GM21576 (cell line): ENCODE measurements around the gene CARMIL1.

Source experiments
- ATAC-seq: cut with Tn5 transposase; IDR thresholded peaks from one replicate; pipeline ENCODE4 v1.9.1; 2021; ENCODE audit warnings: mild to moderate bottlenecking, moderate library complexity; ENCODE audit not compliant: unreplicated experiment

Gene CARMIL1

DNA sequence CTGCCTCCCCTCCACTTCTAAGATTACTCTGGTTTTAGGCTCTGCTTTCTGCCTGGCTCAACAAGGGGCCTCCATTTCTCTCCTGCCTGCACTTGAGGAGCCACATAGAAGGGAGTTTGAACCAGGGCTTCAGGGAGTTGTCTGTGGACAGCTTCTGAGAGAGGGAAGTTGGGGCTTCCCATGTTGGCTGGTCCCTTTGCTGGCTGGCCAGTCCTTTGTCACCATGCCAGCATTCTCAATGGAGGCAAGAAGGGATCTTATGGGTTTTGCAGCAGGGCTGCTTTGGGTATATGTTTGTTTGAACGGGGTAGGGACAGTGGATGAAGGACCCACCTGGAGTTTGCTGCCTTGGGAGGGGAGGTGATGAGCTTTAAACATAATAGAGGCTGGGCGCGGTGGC is 124.9 kb downstream of the CARMIL1 start:
- no peak for ATAC-seq

DNA sequence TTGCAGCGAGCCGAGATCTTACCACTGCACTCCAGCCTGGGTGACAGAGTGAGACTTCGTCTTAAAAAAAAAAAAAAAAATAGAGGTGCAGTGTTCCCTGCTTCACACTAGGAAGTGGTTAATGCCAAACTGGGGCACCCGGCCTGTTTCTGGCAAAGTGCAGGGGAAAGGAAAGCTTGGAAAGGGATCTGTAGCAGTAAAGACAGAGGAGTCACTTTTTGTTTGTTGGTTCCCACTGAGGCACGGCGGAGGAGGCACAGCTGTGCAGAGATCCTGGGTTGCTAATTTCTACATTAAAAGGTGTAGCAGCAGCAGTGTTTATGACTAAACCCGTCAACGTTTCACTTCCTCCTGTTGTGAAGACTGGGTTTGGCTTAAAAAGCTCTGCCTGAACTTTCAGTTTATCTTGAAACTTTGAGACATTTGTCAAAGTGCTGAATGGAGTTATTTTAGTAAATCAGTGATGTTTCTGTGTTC is 125.6 kb downstream of the CARMIL1 start:
- ATAC-seq: peak; percentile 96

- no peak for ATAC-seq
These were observed 126.3 kb downstream of the CARMIL1 start for GRCh38 chr6:25405442-25405841.

DNA sequence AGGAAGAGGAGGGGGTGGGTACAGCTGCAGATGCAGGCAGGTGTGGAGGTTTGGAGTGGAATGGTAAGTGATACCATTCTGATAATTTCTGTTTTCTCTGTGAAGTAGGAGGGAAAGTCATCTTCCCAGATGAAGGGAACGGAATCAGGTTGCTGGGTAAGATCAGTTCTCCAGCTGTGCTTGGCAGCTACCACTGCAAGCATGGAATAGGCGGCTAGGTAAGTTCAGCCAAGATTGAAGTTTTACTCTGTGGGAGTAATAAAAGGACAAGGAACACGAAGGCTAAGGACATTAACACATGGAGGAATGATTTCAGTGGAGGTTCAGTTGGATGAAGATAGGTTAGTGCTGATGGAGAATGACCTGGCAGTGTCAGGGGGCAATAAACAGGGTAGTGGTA is 128.3 kb downstream of the CARMIL1 start:
- ATAC-seq: no peak

GRCh38 chr6:25410102-25410501 is 130.9 kb downstream of the CARMIL1 start:
- no peak for ATAC-seq

DNA sequence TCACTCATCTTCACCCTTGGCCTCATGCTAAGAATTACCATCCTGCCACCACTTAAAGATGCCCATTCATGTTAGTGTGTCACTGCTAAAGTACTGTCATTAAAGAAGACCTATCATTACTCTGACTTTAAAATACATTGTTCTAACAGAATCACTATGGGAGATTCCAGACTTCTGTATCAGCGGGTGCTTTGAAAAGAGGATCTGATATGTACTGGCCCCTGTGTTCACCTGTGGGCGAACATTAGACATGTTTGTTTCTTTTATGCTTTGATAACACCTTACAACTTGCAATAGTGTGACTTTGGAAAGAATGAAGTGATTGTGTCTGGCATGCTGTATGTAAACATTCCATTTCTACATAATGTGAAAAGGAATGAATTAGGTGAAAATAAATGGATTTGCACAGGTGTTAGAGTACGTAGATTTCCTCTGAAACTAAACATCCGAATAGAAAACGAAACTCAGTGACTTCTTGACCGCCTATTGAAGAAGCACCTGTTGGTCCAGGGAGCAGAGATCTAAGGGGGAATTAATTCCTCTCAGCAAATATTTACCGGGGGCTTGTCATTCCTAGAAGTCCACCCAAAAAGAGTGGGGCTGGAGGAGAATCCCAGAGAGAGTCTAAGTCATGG is 132.3 kb downstream of the CARMIL1 start:
- no peak for ATAC-seq

DNA sequence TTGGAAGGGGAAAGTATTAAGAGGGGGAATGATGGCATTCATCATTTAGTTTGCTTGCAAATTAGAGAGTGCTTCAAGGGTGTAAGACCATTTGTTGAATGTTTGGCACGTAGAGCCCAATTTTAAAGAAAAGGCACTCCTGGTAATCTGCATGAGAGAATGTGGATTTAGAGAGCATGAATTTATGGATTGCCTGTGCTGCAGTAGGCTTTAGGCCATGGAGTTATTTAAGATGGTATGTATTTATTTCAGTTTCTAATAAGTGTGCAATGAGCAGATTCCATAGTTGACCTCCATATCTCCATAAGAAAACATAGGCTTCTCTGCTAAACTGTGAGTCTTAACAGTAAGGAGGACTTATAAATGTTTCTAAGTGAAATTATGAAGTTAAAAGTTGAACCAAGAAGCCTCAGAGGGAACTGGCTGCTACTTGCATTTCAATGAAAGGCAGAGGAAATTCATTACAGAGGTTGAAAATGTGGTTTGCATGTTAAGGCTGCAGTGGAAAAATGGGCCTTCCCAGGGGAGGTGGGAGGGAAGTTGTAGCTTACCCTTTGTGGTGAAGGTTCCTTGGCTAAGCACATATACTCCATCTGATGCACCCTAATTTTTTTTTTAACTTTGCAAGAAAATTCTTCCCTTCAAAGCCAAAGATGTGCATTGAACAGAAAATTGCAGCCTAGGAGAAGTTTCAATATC is 134.2 kb downstream of the CARMIL1 start:
- no peak for ATAC-seq

DNA sequence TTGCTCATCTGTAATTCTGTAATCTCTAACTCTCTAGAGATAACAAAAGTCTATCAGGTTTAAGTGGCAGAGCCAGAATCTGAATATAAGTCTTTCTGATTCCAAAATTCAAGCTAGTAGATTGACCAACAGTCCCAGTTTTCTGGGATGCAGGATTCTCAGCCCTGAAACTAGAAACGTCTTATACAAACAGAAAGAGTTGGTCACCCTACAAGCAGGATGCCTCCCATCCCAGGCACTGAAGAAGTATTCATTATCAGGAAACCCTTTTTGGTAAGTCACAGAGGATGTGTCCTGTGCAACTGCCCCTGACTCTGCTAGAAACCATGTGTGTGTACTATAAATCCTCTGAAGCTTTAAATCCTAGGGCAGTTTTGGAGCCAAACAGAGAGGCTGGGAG is 135.0 kb downstream of the CARMIL1 start:
- no peak for ATAC-seq

- no peak for ATAC-seq
These were observed 135.6 kb downstream of the CARMIL1 start for GRCh38 chr6:25414755-25415154.

GRCh38 chr6:25415274-25415673 is 136.1 kb downstream of the CARMIL1 start:
- no peak for ATAC-seq

DNA sequence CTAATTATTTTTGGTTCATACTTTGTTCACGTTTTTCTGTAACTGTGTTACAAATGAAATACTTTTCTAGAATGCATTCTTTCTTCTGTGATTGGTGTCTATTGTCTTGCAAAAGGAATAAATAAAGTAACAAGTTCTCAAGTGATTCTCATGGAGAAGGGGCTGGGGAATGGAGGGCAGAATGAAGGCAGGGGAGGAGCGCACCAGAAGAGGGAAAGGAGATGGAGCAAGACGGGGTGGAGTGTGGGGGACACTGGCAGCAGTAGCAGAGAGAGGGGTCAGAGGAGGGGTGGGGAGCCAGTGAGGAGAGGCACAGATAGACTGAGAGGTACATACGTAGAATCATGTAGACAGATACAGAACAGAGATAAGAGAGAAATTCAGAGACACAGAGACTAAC is 136.5 kb downstream of the CARMIL1 start:
- ATAC-seq: no peak

- ATAC-seq: no peak
These were observed 138.0 kb downstream of the CARMIL1 start for GRCh38 chr6:25417046-25417605.

DNA sequence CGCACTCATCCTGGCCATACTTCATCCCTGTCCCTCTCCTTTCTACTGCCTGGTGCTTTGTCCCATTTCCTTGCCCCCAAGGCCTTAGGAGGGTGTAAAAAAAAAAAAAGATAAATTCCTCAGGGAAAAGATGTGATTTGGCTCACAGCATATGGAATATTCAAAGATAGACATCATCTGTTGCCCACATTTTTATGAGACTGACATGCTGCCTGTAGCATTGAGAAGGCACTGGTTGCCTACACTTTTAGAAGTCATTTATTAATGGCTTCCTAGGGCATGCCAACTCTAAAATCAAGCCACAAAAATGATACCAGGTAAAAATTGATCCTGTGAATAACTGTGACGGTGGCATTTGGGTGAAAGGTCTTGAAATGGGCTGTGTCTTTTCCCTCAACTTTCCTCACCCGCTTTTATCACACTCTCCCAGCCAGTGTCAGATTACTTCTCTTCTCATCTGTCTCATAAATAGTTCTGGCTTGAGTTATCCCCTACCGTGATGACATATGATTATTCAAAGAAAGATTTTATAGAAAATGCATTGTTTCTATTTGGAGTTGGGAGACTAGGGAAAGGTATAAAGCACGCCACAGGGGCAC is 139.4 kb downstream of the CARMIL1 start:
- no peak for ATAC-seq

GRCh38 chr6:25419879-25420278 is 140.7 kb downstream of the CARMIL1 start:
- no peak for ATAC-seq

DNA sequence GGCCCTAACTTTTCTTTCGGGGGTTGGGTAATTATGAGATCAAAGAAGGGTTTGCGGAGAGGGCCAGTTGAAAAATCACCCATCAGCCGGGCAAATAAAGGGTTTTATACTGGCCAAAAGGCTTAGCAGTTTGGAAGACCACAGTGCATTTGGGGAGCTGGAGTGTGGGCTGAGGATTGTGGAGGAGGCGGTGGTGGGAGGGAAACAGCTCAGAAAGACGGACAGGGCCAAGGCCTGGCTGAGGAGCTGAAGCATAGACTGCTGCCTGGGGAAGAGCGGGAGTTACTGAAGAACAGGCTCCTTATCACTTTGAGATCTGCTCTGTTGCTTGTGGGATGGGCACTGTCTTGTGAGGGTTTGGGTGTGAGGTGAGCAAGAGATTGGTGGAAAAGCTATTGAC is 144.2 kb downstream of the CARMIL1 start:
- ATAC-seq: no peak

DNA sequence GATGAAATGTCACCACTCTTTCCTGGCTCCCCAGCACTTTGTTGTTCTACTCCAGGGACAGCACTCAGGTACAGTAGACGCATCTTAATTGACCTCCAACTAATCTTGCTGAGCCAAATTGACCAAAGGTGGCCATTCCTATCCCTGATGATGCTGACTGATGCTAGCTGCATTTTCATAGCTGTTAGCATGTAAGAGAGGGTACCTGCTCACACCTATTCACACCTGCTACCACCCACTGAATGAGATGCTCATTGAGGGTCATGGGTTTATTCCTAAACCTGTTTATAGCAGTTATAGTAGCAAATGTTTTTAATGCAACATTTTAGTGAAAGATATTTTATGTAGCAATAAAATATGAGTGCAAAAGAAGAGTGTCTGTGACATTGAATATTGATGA is 145.1 kb downstream of the CARMIL1 start:
- no peak for ATAC-seq

- no peak for ATAC-seq
These were observed 148.4 kb downstream of the CARMIL1 start for GRCh38 chr6:25427549-25427948.

DNA sequence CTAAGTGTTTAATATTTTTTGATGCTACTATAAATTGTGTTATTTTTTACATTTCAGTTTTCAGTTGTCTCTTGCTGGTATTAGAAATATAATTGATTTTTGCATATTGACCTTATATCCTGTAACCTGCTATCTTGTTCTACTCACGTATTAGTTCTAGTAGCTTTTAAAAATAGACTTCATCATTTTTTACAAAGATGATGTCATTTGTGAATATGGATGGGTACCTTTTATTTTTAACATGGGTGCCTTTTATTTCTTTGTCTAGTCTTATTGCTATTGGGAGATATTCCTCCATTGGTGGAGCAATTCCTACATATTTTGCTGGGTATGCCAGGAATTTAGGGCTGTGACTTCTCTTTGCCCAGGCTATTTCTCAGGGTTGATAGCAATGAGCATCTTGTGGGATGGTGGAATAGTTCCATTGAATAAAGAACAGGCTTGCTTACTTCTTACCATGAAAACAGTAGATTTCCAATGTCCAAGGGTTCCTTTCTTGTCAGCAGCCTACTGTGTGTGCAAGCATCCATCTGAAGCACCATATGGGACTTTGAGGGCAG is 149.7 kb downstream of the CARMIL1 start:
- no peak for ATAC-seq

DNA sequence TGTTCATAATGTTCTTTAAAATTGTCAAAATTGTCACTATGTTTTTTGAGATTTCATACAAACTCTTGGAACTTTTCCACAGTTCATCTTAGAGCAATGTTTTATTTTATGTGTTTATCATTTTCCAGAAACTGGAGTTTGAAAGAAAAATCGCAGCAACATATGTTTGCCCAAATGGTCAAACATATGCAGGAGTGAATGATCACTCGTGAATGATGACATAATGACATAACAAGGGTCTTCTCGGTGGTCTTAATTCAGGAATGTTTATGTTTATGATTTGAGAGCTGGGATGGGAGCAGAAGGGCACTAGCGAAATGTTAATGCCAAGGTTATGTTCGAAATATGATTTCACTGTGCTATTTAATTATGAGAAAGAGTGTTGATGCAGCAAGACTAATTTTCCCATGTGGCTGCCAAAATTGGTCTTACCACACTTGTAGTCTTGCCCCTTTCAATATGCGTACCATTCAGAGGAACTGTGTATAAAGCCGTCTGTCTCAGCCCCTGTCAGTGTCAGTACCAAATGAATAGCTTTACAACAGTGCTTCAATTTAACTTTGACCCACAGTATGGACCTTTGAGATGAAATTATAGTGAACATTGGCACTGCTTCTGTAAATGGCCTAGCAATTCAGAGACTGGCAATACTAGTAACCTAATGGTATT is 152.3 kb downstream of the CARMIL1 start:
- ATAC-seq: no peak

- ATAC-seq: no peak
These were observed 152.8 kb downstream of the CARMIL1 start for GRCh38 chr6:25431975-25432307.

DNA sequence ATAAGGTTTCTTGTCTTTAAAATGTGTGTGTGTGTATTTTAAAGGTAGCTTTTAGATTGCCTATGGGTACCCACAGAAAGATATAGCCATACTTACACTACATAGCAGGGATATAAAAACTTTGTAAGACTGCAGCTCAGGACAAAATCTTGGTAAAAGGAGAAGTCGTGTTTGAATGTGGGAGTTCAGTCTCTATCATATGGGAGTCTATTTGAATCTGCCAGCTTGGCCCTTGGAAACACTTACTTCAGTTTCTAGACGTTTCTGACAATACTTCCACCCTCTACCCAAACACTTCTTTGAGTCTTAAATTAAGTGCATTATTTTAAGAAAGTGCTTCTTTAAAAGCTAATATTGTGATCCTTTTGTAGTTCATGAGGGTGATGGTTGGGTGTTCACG is 155.7 kb downstream of the CARMIL1 start:
- no peak for ATAC-seq
